HCT116 (cell line): Measurements from ENCODE around the gene SLC35E2B. TPM values are rescaled to one million over a fixed set of nuclear protein-coding genes. Genes with fewer than 3 reads are reported as not detected.
"Not testable (repeated sequence)": the region's sequence is repeated elsewhere in the genome, so short reads cannot be mapped to it uniquely, and the experiment has no call there.

Experiments
- ATAC-seq: fragments of 200-7000 bp; cut with Tn5 transposase; 2 replicates; pipeline ENCODE4 v1.9.1; 2020; ENCODE audit warnings: mild to moderate bottlenecking, moderate library complexity
- BruUV-seq: library from RNA; stranded (reverse); fragments of 400-500 nt; replicated peaks from 2 replicates; lab custom pipeline; 2021; lab: Mats Ljungman, UMichigan
- CTCF ChIA-PET: fragments of 300-600 bp; sonication (Branson Sonifier 250); formaldehyde crosslinking; loops from one replicate; lab custom pipeline; 2021; ENCODE audit warnings: antibody characterized with exemption; lab: Charles Lee
- POLR2A ChIA-PET: fragments of 300-600, 350-600 bp; sonication (Branson Sonifier 250); formaldehyde crosslinking; loops from one replicate; lab custom pipeline; 2021; ENCODE audit warnings: antibody characterized with exemption; lab: Charles Lee
- RAD21 ChIA-PET, 2 experiments: fragments of 300-600 bp; sonication (Branson Sonifier 250); formaldehyde crosslinking; loops; one replicate each; lab custom pipeline; 2023; ENCODE audit warnings: low total read pairs in 2 of 2; ENCODE audit not compliant: uncharacterized antibody in 2 of 2, unreplicated experiment in 2 of 2, low non-redundant PET in 1 of 2; lab: Charles Lee
- DNase-seq: peaks from one replicate; pipeline ENCODE4 v3.0.0-alpha.2; 2010; ENCODE audit warnings: low read depth, low spot score
- H2AFZ ChIP-seq: fragments of 200-600 bp; shearing (Covaris generic), sonication (generic); 2 replicates; pipeline ENCODE4 v1.6.1; 2017; ENCODE audit warnings: low read depth, mixed run types, mixed read lengths, antibody characterized with exemption, low read length; ENCODE audit not compliant: poor library complexity, severe bottlenecking
- H3K27ac ChIP-seq: 2 replicates; pipeline ENCODE4 v1.5.1; 2012; ENCODE audit warnings: low read depth, low read length
- H3K27me3 ChIP-seq: fragments of 200-600 bp; sonication (generic); 2 replicates; pipeline ENCODE4 v1.6.1; 2016; ENCODE audit warnings: mixed run types, low read length, mixed read lengths; ENCODE audit not compliant: insufficient read depth
- H3K36me3 ChIP-seq, 2 experiments: fragments of 200-500 bp in 1 of 2; fragments of 200-600 bp in 1 of 2; sonication (Bioruptor generic) in 1 of 2; sonication (generic) in 1 of 2; 2 replicates each; pipeline versions ENCODE4 v1.5.1 to v1.6.1; 2014 to 2016; ENCODE audit warnings: low read length in 2 of 2, inconsistent platforms in 1 of 2, mixed read lengths in 1 of 2, mixed run types in 1 of 2; ENCODE audit not compliant: insufficient read depth in 2 of 2, control insufficient read depth in 1 of 2
- H3K4me1 ChIP-seq, 2 experiments: fragments of 200-600 bp in 1 of 2; sonication (generic) in 1 of 2; 2 replicates each; pipeline versions ENCODE4 v1.5.1 to v1.6.1; 2012 to 2017; ENCODE audit warnings: low read length in 2 of 2, inconsistent platforms in 1 of 2, mild to moderate bottlenecking in 1 of 2, mixed read lengths in 1 of 2, mixed run types in 1 of 2, moderate library complexity in 1 of 2; ENCODE audit not compliant: insufficient read depth in 2 of 2, control insufficient read depth in 1 of 2
- H3K4me2 ChIP-seq: fragments of 200-600 bp; sonication (generic); 2 replicates; pipeline ENCODE4 v1.6.1; 2017; ENCODE audit warnings: mixed run types, low read length, mixed read lengths
- H3K4me3 ChIP-seq, 2 experiments: fragments of 200-600 bp in 1 of 2; sonication (generic) in 1 of 2; replicated peaks in 1 of 2; 2 replicates each; pipeline ENCODE4 v1.5.1; 2011 to 2016; ENCODE audit warnings: low read length in 2 of 2, control low read depth in 1 of 2, low read depth in 1 of 2, mild to moderate bottlenecking in 1 of 2, mixed read lengths in 1 of 2, mixed run types in 1 of 2
- H3K79me2 ChIP-seq: fragments of 200-600 bp; sonication (generic); 2 replicates; pipeline ENCODE4 v1.6.1; 2017; ENCODE audit warnings: mild to moderate bottlenecking, mixed run types, low read length, moderate library complexity, mixed read lengths; ENCODE audit not compliant: insufficient read depth
- H3K9ac ChIP-seq: fragments of 200-600 bp; sonication (generic); 2 replicates; pipeline ENCODE4 v1.6.1; 2016; ENCODE audit warnings: low read length, mixed read lengths
- H3K9me2 ChIP-seq: fragments of 200-600 bp; sonication (generic), shearing (Covaris generic); 2 replicates; pipeline ENCODE4 v1.6.1; 2017; ENCODE audit warnings: mixed run types, mild to moderate bottlenecking, moderate library complexity; ENCODE audit not compliant: insufficient read depth
- H3K9me3 ChIP-seq, 2 experiments: fragments of 200-500 bp in 1 of 2; fragments of 200-600 bp in 1 of 2; sonication (Bioruptor generic) in 1 of 2; sonication (generic) in 1 of 2; 2 replicates each; pipeline ENCODE4 v1.6.1; 2014 to 2017; ENCODE audit warnings: low read length in 2 of 2, mixed read lengths in 2 of 2, inconsistent platforms in 1 of 2, low read depth in 1 of 2, mild to moderate bottlenecking in 1 of 2, mixed run types in 1 of 2, moderate library complexity in 1 of 2; ENCODE audit not compliant: control insufficient read depth in 1 of 2, insufficient read depth in 1 of 2
- H4K20me1 ChIP-seq: fragments of 200-600 bp; sonication (generic), shearing (Covaris generic); 2 replicates; pipeline ENCODE4 v1.6.1; 2017; ENCODE audit warnings: mixed run types, mild to moderate bottlenecking, moderate library complexity; ENCODE audit not compliant: insufficient read depth
- CBX3 ChIP-seq: IDR thresholded peaks from 2 replicates; pipeline ENCODE4 v1.6.1; 2012; ENCODE audit warnings: low read depth
- EZH2 ChIP-seq: fragments of 200-600 bp; sonication (generic); IDR thresholded peaks from 2 replicates; pipeline ENCODE4 v1.6.1; 2017; ENCODE audit warnings: antibody characterized with exemption, mixed run types
- FOSL1 ChIP-seq: IDR thresholded peaks from 2 replicates; pipeline ENCODE4 v1.6.1; 2012; ENCODE audit warnings: low read depth
- POLR2A ChIP-seq: IDR thresholded peaks from 2 replicates; pipeline ENCODE4 v1.7.0; 2011; ENCODE audit warnings: borderline replicate concordance; ENCODE audit not compliant: insufficient read depth, insufficient read length; ENCODE audit errors: extremely low read depth
- REST ChIP-seq: IDR thresholded peaks from 2 replicates; pipeline ENCODE4 v1.6.1; 2012; ENCODE audit warnings: low read depth
- SP1 ChIP-seq: IDR thresholded peaks from 2 replicates; pipeline ENCODE4 v1.6.1; 2012; ENCODE audit warnings: low read depth
- SRF ChIP-seq: IDR thresholded peaks from 2 replicates; pipeline ENCODE4 v1.6.1; 2012; ENCODE audit warnings: low read depth
- TCF7L2 ChIP-seq: IDR thresholded peaks from 2 replicates; pipeline ENCODE4 v1.7.0; 2011; ENCODE audit warnings: borderline replicate concordance, inconsistent platforms; ENCODE audit not compliant: insufficient read depth, insufficient read length; ENCODE audit errors: extremely low read depth
- YY1 ChIP-seq: IDR thresholded peaks from 2 replicates; pipeline ENCODE4 v1.6.1; 2011; ENCODE audit warnings: low read length, low read depth, moderate library complexity, mild to moderate bottlenecking; ENCODE audit not compliant: insufficient replicate concordance; ENCODE audit errors: extremely low read depth
- intact Hi-C: fragments of 100-400 bp; cut with micrococcal nuclease; formaldehyde crosslinking; loops from 2 replicates; pipeline ENCODE4 v1.10.0; 2022
- total RNA-seq: library from RNA; stranded (reverse); gene quantifications from one replicate; pipeline ENCODE4 v1.2.1, GENCODE V29; 2021; ENCODE audit not compliant: unreplicated experiment
- TF ChIP-seq, protein P1 (sequence below), 3 experiments: fragments of 200-600 bp in 1 of 3; sonication (generic) in 1 of 3; IDR thresholded peaks in 2 of 3; conservative IDR thresholded peaks in 1 of 3; 2 replicates each; pipeline ENCODE4 v1.5.1; 2012 to 2017; ENCODE audit warnings: low read depth in 2 of 3, low read length in 2 of 3, antibody characterized with exemption in 1 of 3, borderline replicate concordance in 1 of 3, control low read depth in 1 of 3, mild to moderate bottlenecking in 1 of 3, mixed read lengths in 1 of 3, mixed run types in 1 of 3, moderate library complexity in 1 of 3; ENCODE audit not compliant: insufficient read depth in 1 of 3

Gene SLC35E2B
- total RNA-seq, 1 experiment from 2014 or later: 30.3 TPM

GRCh38 chr1:1737675-1738590, 45.3 kb upstream of the SLC35E2B start:
- RAD21 ChIA-PET, H3K36me3 ChIP-seq, H2AFZ ChIP-seq, H3K9me3 ChIP-seq, H3K4me1 ChIP-seq, H3K9ac ChIP-seq, ATAC-seq, intact Hi-C loops, CTCF ChIA-PET, H3K79me2 ChIP-seq, H3K9me2 ChIP-seq, H4K20me1 ChIP-seq, H3K4me3 ChIP-seq, BruUV-seq, H3K4me2 ChIP-seq, POLR2A ChIA-PET, H3K27ac ChIP-seq, DNase-seq, H3K27me3 ChIP-seq: not testable (repeated sequence)

- H2AFZ ChIP-seq: no peak overlapping the region
- CTCF ChIA-PET: no interaction called here
- H3K9ac ChIP-seq: no peak overlapping the region
- H3K9me3 ChIP-seq: no peaks in the 10 kb centered on the region
- no peak for TF ChIP-seq CBX3
- no peak for TF ChIP-seq EZH2
- TF ChIP-seq REST: no peak
- no peak for TF ChIP-seq FOSL1
- TF ChIP-seq YY1: no peak
- TF ChIP-seq, protein P1, sequence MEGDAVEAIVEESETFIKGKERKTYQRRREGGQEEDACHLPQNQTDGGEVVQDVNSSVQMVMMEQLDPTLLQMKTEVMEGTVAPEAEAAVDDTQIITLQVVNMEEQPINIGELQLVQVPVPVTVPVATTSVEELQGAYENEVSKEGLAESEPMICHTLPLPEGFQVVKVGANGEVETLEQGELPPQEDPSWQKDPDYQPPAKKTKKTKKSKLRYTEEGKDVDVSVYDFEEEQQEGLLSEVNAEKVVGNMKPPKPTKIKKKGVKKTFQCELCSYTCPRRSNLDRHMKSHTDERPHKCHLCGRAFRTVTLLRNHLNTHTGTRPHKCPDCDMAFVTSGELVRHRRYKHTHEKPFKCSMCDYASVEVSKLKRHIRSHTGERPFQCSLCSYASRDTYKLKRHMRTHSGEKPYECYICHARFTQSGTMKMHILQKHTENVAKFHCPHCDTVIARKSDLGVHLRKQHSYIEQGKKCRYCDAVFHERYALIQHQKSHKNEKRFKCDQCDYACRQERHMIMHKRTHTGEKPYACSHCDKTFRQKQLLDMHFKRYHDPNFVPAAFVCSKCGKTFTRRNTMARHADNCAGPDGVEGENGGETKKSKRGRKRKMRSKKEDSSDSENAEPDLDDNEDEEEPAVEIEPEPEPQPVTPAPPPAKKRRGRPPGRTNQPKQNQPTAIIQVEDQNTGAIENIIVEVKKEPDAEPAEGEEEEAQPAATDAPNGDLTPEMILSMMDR (IDR thresholded peaks at IDR 0.05 in 2 of 3, conservative IDR thresholded peaks at IDR 0.05 in 1 of 3; ENCODE audit: borderline replicate concordance in 1 of 3, insufficient read depth in 1 of 3, low read depth in 2 of 3, low read length in 2 of 3): no peak
- TF ChIP-seq SRF: no peak
- no peak for TF ChIP-seq SP1
- no peak for TF ChIP-seq TCF7L2
- TF ChIP-seq POLR2A: no peak
- TF ChIP-seq, all 23 proteins: peak for 0
- Histone ChIP-seq H3K79me2 (no peaks in the 10 kb centered on the region), H3K27ac (no peak overlapping the region), H3K27me3 (no peaks in the 10 kb centered on the region), H3K4me1 (no peaks in the 10 kb centered on the region), H3K4me2 (no peak overlapping the region), H3K4me3 (no peak overlapping the region), H4K20me1 (no peaks in the 10 kb centered on the region), H3K36me3 (peaks cover 0 to 4% of the 10 kb centered on the region in 2 experiments; a peak in 1 of 4 replicates), H3K9me2 (no peaks in the 10 kb centered on the region)
- intact Hi-C loops: no loop called here
- ATAC-seq (no peak), DNase-seq (no peak)
- BruUV-seq: no TSS peak
- ChIA-PET POLR2A (no interaction called here), RAD21 (no interaction called here)
Observed at GRCh38 chr1:1732381-1732780, 39.8 kb upstream of the SLC35E2B start.
